Fibroblast of mammary gland (primary cell): ENCODE measurements around the gene NTN1.
"Not testable (repeated sequence)": the region's sequence is repeated elsewhere in the genome, so short reads cannot be mapped to it uniquely, and the experiment has no call there.

Experiments
- DNase-seq: peaks from one replicate; pipeline ENCODE4 v3.0.0-alpha.2; 2010; ENCODE audit warnings: low read depth
- H3K4me3 ChIP-seq: 2 replicates; pipeline ENCODE4 v1.5.1; 2011; ENCODE audit warnings: low read depth, mild to moderate bottlenecking, low read length, moderate library complexity; ENCODE audit not compliant: control insufficient read depth
- CTCF ChIP-seq: conservative IDR thresholded peaks from 2 replicates; pipeline ENCODE4 v1.5.1; 2011; ENCODE audit warnings: low read depth, low read length, inconsistent platforms; ENCODE audit not compliant: control insufficient read depth, insufficient read depth

NTN1 gene

GRCh38 chr17:9021158-9021991 lies at the start of gene NTN1:
NTN1 (plus strand) TSS chr17:9021510; CDS start chr17:9022374, 864 bp downstream.
- peak; percentile 15 for DNase-seq
- H3K4me3 ChIP-seq: peak within 1 kb of the TSS; percentile 27
- TF ChIP-seq CTCF: no peak

DNA sequence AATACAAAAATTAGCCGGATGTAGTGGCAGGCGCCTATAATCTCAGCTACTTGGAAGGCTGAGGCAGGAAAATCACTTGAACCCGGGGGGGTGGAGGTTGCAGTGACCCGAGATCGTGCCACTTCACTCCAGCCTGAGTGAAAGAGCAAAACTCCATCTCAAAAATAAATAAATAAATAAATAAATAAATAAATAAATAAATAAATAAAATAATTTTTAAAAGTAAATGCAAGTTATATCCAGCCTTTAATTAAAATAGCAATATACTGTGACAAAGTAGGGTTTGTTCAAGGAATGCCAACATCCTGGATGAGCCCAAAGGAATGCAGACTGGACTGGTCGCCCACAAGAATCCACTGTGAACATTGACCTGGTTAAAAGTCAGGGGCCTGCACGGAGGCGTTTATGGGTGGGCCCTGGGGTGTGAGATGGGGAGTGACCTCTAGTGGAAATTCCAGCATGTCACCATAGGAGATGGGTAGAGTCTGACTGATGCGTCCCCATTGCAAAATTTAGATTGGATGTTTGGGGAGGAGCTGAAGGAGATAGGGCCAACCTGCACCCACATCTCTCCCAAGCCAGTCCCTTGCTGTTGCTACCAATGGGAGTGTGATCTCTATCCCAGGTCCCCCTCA lies 46.1 kb upstream of the NTN1 start:
- TF ChIP-seq CTCF: no peak
- no peak overlapping the region for H3K4me3 ChIP-seq
- no peak for DNase-seq

DNA sequence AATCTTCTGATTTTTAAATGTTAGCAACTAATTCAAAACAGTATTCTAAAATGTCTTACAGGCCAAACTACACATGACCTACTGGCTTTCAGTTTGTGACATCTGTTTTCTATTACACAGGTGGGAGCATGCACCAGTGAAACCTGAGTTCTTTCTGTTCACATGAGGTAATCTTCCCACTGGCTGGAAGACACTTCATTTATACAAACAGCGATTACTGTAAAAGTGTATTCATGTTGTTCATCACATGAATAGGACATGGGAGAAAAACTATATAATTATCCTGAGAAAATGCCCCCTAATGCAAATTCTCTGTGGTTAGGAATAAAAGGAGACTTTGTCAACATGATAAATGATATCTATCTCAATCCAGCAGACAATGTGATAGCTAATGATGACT lies 44.7 kb upstream of the NTN1 start:
- TF ChIP-seq CTCF: no peak
- DNase-seq: peak; percentile 7
- H3K4me3 ChIP-seq: no peak overlapping the region

DNA sequence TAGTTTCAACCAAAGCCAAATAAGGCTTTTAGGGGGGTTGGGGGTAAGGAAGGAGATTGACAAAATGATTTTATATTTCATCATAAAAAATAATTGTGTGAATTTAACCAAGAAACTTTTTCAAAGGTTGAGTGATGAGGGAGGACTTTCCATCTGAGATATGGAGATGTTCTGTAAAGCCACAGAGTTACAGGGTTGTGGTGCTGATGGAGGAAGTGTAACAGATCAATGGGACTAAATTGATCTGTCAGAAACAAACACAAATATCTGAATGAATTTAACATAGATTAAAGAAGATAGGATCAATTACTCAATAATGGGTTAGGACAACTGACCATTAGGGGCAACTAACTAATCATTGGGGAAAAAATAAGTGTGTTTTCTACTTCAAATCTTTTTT lies 41.6 kb upstream of the NTN1 start:
- no peak overlapping the region for H3K4me3 ChIP-seq
- TF ChIP-seq CTCF: no peak
- no peak for DNase-seq

DNA sequence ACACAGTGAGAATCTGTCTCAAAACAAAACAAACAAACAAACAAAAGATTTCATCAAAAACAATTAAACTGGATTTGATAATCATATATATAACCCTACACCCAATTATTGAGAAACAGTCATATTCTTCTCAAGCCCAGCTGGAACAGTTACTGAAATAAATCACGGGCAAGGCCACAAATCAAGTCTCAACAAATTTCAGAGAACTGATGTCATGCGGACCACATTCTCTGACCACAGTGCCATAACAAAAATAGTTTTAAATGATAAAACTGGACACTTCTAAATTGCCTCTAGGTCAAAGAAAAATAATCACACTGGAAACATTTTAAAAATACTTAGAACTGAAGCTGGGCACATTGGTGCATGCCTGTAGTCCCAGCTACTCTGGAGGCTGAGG lies 39.9 kb upstream of the NTN1 start:
- no peak for TF ChIP-seq CTCF
- DNase-seq: no peak
- H3K4me3 ChIP-seq: no peak overlapping the region

DNA sequence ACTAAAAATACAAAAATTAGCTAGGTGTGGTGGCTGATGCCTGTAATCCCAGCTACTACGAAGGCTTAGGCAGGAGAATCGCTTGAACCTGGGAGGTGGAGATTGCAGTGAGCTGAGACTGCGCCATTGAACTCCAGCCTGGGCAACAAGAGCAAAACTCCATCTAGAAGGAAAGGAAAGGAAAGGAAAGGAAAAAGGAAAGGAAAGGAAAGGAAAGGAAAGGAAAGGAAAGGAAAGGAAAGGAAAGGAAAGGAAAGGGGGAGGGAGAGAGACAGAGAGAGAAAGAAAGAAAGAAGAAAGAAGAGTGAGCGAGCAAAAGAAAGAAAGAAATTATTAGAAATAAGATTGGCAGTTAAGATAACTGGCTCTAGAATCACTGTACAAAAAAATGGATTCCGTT lies 37.1 kb upstream of the NTN1 start:
- H3K4me3 ChIP-seq, DNase-seq: not testable (repeated sequence)

- H3K4me3 ChIP-seq: no peak overlapping the region
- DNase-seq: no peak
- TF ChIP-seq CTCF: no peak
Measured at GRCh38 chr17:8985054-8985701, 36.1 kb upstream of the NTN1 start.
